Measurements from ENCODE around the gene ZNF598. TPM values are rescaled to one million over a fixed set of nuclear protein-coding genes. Genes with fewer than 3 reads are reported as not detected.
A peak's percentile ranks its signal among the peaks of the same experiment; 100 is the strongest.

ZNF598 gene
- total RNA-seq, 4 donors from 2014 or later: 28.5 to 43.0 (median 34.6) TPM

DNA sequence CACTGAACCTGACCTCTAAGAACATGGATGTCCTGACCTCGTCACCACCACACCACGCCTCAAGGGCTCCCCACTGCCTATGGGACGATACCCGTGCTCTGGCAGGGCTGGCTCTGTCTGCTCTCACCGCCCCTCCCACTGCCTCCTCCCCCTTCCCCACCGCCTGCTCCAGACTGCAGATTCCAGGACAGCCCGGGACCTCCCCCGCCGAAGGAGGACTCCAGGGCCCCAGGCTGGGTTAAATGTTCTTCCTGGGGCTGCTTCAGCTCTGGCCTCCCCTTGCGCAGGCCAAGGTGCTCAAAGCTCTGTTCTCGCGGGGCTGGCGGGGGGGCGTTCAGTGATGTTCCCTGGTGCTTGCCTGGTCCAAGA, 13.1 kb upstream of the ZNF598 start:
- Histone ChIP-seq H3K9me3 (no peaks in the 10 kb centered on the region), H3K27me3 (peaks cover 50% of the 10 kb centered on the region), H3K27ac (peak overlapping the region in 2 of 4 donors; percentile 75), H3K4me3 (peak overlapping the region in 1 of 2 donors; percentile 37), H3K36me3 (no peaks in the 10 kb centered on the region), H3K4me1 (peaks cover 0 to 64% (median 29%) of the 10 kb centered on the region in 3 donors)
- ATAC-seq: peak; percentile 8
- WGBS, 2 donors (ENCODE audit: low coverage in 1 of 2): no CpG with 5 or more reads among the region's 14 CpGs
- no peak for TF ChIP-seq POLR2A (IDR thresholded peaks at IDR 0.05)
- no peak for TF ChIP-seq CTCF (IDR thresholded peaks at IDR 0.05)
- TF ChIP-seq EP300 (IDR thresholded peaks at IDR 0.05): no peak
- TF ChIP-seq POLR2AphosphoS5 (IDR thresholded peaks at IDR 0.05): no peak

- TF ChIP-seq CTCF (IDR thresholded peaks at IDR 0.05) (no peak), EP300 (IDR thresholded peaks at IDR 0.05) (no peak), POLR2A (IDR thresholded peaks at IDR 0.05) (no peak), POLR2AphosphoS5 (IDR thresholded peaks at IDR 0.05) (no peak)
- Histone ChIP-seq H3K27me3 (peaks cover 63% of the 10 kb centered on the region), H3K27ac (no peak overlapping the region), H3K4me1 (peaks cover 0 to 40% (median 19%) of the 10 kb centered on the region in 3 donors), H3K9me3 (no peaks in the 10 kb centered on the region), H3K36me3 (no peaks in the 10 kb centered on the region), H3K4me3 (peak overlapping the region in 1 of 2 donors; percentile 16)
- no peak for ATAC-seq
- 3% methylated on average over 6 of the region's 96 CpGs; no CpG with 5 or more reads in 1 of the 2 donors for WGBS, 2 donors (ENCODE audit: low coverage in 1 of 2)
These were observed 10.6 kb upstream of the ZNF598 start for GRCh38 chr16:2019921-2020831.

DNA sequence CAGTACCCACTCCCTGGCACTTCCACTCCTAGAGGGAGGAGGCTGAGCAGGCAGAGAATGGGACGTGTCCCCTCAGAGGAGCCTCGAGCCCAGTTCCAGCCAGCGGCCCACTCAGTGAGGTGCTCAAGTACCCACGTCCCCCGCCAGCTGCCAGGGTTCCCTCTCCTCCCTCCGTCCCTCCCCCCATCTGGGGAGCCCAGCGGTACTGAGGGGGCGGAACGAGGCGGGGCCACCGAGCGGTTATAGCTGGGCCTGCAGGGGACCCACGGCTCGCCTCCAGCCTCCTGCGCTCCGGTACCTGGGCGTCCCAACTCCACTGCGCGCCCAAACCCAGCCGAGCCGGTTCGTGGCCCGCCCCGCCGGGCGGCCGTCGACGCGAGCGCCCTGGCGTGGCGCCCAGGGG, 9.9 kb upstream of the ZNF598 start, which contains the start of gene NPW:
Gene NPW (plus strand): TSS at position 268 of the 403 bp plus-strand sequence.
- Histone ChIP-seq H3K4me1 (peaks cover 0 to 37% (median 19%) of the 10 kb centered on the region in 3 donors), H3K27ac (no peak within 1 kb of the TSS), H3K27me3 (peaks cover 63% of the 10 kb centered on the region), H3K4me3 (peak within 1 kb of the TSS in 1 of 2 donors; percentile 16), H3K9me3 (no peaks in the 10 kb centered on the region), H3K36me3 (no peaks in the 10 kb centered on the region)
- ATAC-seq: no peak
- WGBS, 2 donors (ENCODE audit: low coverage in 1 of 2): 7% methylated on average over 3 of the region's 33 CpGs; no CpG with 5 or more reads in 1 of the 2 donors
- TF ChIP-seq POLR2AphosphoS5 (IDR thresholded peaks at IDR 0.05) (no peak), POLR2A (IDR thresholded peaks at IDR 0.05) (no peak), EP300 (IDR thresholded peaks at IDR 0.05) (no peak), CTCF (IDR thresholded peaks at IDR 0.05) (no peak)

DNA sequence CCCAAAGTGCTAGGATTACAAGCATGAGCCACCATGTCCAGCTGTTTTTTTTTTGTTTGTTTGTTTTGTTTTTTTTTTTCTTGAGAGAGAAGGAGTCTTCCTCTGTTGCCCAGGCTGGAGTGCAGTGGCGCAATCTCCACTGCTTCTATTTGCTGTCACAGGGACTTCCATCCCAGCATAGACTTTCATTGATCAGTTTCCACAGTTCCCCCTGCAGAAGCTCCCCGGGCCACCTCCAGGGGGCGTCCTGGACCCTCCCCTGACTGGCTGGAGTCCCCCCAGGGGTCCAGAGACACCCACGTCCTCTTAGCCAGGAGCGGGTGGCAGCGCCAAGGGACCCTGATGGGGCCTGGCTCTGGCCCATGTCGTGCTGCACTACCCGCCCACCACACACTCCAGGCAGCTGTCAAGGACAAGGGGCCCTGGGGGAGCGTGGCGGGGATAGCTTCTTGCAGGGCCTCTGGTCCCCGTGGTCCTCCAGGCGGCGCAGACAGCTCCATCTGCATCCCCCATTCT, 6.8 kb upstream of the ZNF598 start:
- Histone ChIP-seq H3K9me3 (no peaks in the 10 kb centered on the region), H3K36me3 (no peaks in the 10 kb centered on the region), H3K4me1 (peaks cover 0 to 16% (median 9%) of the 10 kb centered on the region in 3 donors), H3K27ac (no peak overlapping the region), H3K27me3 (peaks cover 50% of the 10 kb centered on the region), H3K4me3 (no peak overlapping the region)
- WGBS, 2 donors (ENCODE audit: low coverage in 1 of 2): 0% methylated on average over 1 of the region's 13 CpGs; no CpG with 5 or more reads in 1 of the 2 donors
- peak in 2 of 4 experiments; percentile 7 to 37 for TF ChIP-seq CTCF (IDR thresholded peaks at IDR 0.05)
- TF ChIP-seq POLR2A (IDR thresholded peaks at IDR 0.05): no peak
- no peak for TF ChIP-seq POLR2AphosphoS5 (IDR thresholded peaks at IDR 0.05)
- TF ChIP-seq EP300 (IDR thresholded peaks at IDR 0.05): no peak
- no peak for ATAC-seq
